ENCODE data around the gene KIF11. TPM values are rescaled to one million over a fixed set of nuclear protein-coding genes. Genes with fewer than 3 reads are reported as not detected.
A peak's percentile ranks its signal among the peaks of the same experiment; 100 is the strongest.

Gene KIF11
- total RNA-seq, 1 experiment from 2014 or later: 47.8 TPM

DNA sequence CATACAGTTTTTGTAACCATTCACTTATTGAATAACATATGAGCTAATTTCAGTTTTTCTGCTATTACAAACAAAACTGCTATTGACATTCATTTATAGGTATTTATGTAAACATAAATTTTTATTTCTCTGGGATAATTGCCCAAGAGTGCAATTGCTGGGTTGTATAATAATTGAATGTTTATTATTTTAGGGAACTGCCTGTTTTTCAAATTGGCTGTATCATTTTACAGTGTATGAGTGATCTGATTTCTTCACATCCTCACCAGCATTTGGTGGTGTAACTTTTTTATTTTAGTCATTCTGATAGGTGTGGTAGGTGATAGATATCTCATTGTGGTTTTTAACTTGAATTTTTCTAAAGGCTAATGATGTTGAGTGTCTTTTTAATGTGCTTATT lies 26.4 kb downstream of the KIF11 start:
- Histone ChIP-seq H3K4me3 (ENCODE audit: low read depth in 2 of 2, low read length in 2 of 2) (no peak overlapping the region), H3K9me3 (ENCODE audit: control insufficient read depth, insufficient read depth, low read depth, low read length) (no peaks in the 10 kb centered on the region), H3K27me3 (ENCODE audit: control insufficient read depth, insufficient read depth, low read length) (no peaks in the 10 kb centered on the region), H3K27ac (ENCODE audit: low read length) (no peak overlapping the region), H3K4me1 (ENCODE audit: control insufficient read depth, insufficient read depth, low read length) (no peaks in the 10 kb centered on the region), H3K36me3 (ENCODE audit: control insufficient read depth, insufficient read depth, low read length) (peaks cover 21% of the 10 kb centered on the region)
- intact Hi-C loops (cut with micrococcal nuclease; ENCODE audit: unreplicated experiment) (no loop called here), in situ Hi-C loops (cut with HindIII; ENCODE audit: low pct_unique_long_range_greater_than_20kb, low sequenced_read_pairs) (no loop called here)
- POLR2A ChIA-PET: no interaction called here
- no peak for DNase-seq (ENCODE audit: low read depth, low spot score)
- ATAC-seq: no peak
- TF ChIP-seq, protein P1, sequence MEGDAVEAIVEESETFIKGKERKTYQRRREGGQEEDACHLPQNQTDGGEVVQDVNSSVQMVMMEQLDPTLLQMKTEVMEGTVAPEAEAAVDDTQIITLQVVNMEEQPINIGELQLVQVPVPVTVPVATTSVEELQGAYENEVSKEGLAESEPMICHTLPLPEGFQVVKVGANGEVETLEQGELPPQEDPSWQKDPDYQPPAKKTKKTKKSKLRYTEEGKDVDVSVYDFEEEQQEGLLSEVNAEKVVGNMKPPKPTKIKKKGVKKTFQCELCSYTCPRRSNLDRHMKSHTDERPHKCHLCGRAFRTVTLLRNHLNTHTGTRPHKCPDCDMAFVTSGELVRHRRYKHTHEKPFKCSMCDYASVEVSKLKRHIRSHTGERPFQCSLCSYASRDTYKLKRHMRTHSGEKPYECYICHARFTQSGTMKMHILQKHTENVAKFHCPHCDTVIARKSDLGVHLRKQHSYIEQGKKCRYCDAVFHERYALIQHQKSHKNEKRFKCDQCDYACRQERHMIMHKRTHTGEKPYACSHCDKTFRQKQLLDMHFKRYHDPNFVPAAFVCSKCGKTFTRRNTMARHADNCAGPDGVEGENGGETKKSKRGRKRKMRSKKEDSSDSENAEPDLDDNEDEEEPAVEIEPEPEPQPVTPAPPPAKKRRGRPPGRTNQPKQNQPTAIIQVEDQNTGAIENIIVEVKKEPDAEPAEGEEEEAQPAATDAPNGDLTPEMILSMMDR (IDR thresholded peaks at IDR 0.05): no peak
- TF ChIP-seq POLR2AphosphoS5 (IDR thresholded peaks at IDR 0.05; ENCODE audit: low read depth, low read length): no peak
- TF ChIP-seq, protein P2, sequence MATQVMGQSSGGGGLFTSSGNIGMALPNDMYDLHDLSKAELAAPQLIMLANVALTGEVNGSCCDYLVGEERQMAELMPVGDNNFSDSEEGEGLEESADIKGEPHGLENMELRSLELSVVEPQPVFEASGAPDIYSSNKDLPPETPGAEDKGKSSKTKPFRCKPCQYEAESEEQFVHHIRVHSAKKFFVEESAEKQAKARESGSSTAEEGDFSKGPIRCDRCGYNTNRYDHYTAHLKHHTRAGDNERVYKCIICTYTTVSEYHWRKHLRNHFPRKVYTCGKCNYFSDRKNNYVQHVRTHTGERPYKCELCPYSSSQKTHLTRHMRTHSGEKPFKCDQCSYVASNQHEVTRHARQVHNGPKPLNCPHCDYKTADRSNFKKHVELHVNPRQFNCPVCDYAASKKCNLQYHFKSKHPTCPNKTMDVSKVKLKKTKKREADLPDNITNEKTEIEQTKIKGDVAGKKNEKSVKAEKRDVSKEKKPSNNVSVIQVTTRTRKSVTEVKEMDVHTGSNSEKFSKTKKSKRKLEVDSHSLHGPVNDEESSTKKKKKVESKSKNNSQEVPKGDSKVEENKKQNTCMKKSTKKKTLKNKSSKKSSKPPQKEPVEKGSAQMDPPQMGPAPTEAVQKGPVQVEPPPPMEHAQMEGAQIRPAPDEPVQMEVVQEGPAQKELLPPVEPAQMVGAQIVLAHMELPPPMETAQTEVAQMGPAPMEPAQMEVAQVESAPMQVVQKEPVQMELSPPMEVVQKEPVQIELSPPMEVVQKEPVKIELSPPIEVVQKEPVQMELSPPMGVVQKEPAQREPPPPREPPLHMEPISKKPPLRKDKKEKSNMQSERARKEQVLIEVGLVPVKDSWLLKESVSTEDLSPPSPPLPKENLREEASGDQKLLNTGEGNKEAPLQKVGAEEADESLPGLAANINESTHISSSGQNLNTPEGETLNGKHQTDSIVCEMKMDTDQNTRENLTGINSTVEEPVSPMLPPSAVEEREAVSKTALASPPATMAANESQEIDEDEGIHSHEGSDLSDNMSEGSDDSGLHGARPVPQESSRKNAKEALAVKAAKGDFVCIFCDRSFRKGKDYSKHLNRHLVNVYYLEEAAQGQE (IDR thresholded peaks at IDR 0.05; ENCODE audit: insufficient read depth in 1 of 2, low read depth in 2 of 2, low read length in 1 of 2): no peak
- no peak for TF ChIP-seq TCF7L2 (IDR thresholded peaks at IDR 0.05; ENCODE audit: low read depth, low read length)
- TF ChIP-seq SIN3A (IDR thresholded peaks at IDR 0.05; ENCODE audit: borderline replicate concordance, insufficient read depth, low read depth, low read length): no peak
- no TSS peak for BruUV-seq (replicated peaks)
- CTCF ChIA-PET: no interaction called here

DNA sequence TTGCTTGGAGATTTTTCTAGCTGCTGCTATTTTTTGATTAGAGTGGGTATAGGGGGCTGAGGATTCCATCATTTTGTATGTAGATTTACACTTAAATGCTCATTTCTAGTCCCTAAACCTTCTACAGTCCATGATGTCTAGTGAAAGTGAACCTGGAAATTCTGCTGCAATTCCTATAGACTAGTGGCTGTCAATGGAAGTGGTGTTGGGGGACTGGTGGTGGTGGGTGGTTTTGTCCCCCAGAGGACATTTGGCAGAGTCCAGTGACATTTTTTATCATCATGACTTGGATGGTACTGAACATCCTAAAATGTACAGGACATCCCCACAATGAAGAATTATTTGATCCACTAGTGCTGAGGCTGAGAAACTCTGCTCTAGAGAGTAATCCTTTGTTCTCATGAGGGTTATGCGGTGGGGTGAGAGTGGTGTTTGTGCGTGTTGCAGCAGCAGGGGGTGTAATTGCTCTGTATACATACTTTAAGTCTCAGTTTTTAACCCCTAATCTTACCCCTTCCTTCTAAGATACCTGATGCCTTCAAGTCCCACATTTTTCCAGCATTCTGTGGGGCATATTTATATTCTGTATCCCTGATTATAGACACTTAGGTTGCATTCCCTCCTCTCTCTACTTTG lies 35.0 kb downstream of the KIF11 start:
- no TSS peak for BruUV-seq (replicated peaks)
- TF ChIP-seq POLR2AphosphoS5 (IDR thresholded peaks at IDR 0.05; ENCODE audit: low read depth, low read length) (no peak), TCF7L2 (IDR thresholded peaks at IDR 0.05; ENCODE audit: low read depth, low read length) (no peak), SIN3A (IDR thresholded peaks at IDR 0.05; ENCODE audit: borderline replicate concordance, insufficient read depth, low read depth, low read length) (no peak)
- TF ChIP-seq, protein P2 (IDR thresholded peaks at IDR 0.05; ENCODE audit: insufficient read depth in 1 of 2, low read depth in 2 of 2, low read length in 1 of 2): no peak
- TF ChIP-seq, protein P1 (IDR thresholded peaks at IDR 0.05): no peak
- Histone ChIP-seq H3K36me3 (ENCODE audit: control insufficient read depth, insufficient read depth, low read length) (peaks cover 20% of the 10 kb centered on the region), H3K4me3 (ENCODE audit: low read depth in 2 of 2, low read length in 2 of 2) (no peak overlapping the region), H3K9me3 (ENCODE audit: control insufficient read depth, insufficient read depth, low read depth, low read length) (no peaks in the 10 kb centered on the region), H3K27ac (ENCODE audit: low read length) (no peak overlapping the region), H3K27me3 (ENCODE audit: control insufficient read depth, insufficient read depth, low read length) (no peaks in the 10 kb centered on the region), H3K4me1 (ENCODE audit: control insufficient read depth, insufficient read depth, low read length) (no peaks in the 10 kb centered on the region)
- ATAC-seq (peak; percentile 51; the same call in 1 of the 2 replicates), DNase-seq (ENCODE audit: low read depth, low spot score) (no peak)
- POLR2A ChIA-PET: no interaction called here
- CTCF ChIA-PET: no interaction called here
- intact Hi-C loops (cut with micrococcal nuclease; ENCODE audit: unreplicated experiment): no loop called here
- in situ Hi-C loops (cut with HindIII; ENCODE audit: low pct_unique_long_range_greater_than_20kb, low sequenced_read_pairs): no loop called here
